ENCODE measurements around the gene LRP1B.

The LRP1B gene

DNA sequence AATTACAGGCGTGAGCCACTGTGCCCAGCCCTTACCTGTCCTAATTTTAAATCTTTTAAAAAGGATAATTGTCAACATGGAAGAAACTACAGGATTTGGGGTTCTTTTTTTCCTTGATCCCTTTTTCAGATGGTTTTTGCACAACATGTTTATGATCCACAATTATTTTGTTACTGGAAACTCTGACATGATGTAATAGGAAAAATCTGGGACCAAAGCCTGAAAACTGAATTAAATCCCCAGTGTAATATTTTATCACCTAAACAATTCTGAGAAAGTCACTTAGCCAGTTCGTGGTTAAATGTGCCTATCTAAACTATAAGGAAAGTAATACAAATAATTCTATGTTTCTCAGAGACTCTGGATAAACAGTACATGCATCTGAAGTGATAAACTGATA lies 1649.7 kb downstream of the LRP1B start:
- no peak overlapping the region for H3K4me3 ChIP-seq (ENCODE audit: low read length in 2 of 2)
- no peaks in the 10 kb centered on the region for H3K4me1 ChIP-seq (ENCODE audit: control insufficient read depth in 2 of 2, insufficient read depth in 2 of 2, low read length in 2 of 2)
- no peaks in the 10 kb centered on the region for H3K9me3 ChIP-seq (ENCODE audit: control insufficient read depth in 2 of 2, low read length in 2 of 2)
- no peak overlapping the region for H3K27ac ChIP-seq (ENCODE audit: low read depth in 2 of 2, low read length in 2 of 2)
- H3K36me3 ChIP-seq (ENCODE audit: control insufficient read depth in 2 of 2, insufficient read depth in 2 of 2, low read length in 2 of 2) = no peaks in the 10 kb centered on the region
- no peak overlapping the region for H3K9ac ChIP-seq (ENCODE audit: low read depth in 1 of 2, low read length in 2 of 2)
- no peaks in the 10 kb centered on the region for H3K27me3 ChIP-seq (ENCODE audit: control insufficient read depth in 2 of 2, insufficient read depth in 2 of 2, low read length in 2 of 2)

DNA sequence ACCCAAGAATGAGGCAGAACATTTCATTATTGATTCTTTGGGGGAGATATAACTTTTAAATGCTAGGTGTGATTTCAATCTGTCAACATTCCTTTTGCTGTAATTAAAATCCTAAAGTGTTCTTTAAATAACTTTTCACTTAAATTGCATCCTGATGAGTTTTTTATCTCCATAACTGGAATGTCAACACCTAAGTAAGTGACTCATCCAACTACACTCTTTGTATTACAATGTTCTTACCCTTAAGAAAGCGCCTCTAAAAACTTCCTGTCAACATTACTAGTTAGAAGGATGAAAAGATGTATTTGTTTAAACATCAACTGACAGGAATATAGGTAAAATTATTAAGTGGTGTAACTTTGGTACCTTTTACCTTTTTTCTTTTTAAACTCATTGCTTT lies 1657.0 kb downstream of the LRP1B start:
- H3K9ac ChIP-seq (ENCODE audit: low read depth in 1 of 2, low read length in 2 of 2) = no peak overlapping the region
- no peaks in the 10 kb centered on the region for H3K36me3 ChIP-seq (ENCODE audit: control insufficient read depth in 2 of 2, insufficient read depth in 2 of 2, low read length in 2 of 2)
- H3K27me3 ChIP-seq (ENCODE audit: control insufficient read depth in 2 of 2, insufficient read depth in 2 of 2, low read length in 2 of 2) = no peaks in the 10 kb centered on the region
- H3K27ac ChIP-seq (ENCODE audit: low read depth in 2 of 2, low read length in 2 of 2) = no peak overlapping the region
- no peaks in the 10 kb centered on the region for H3K9me3 ChIP-seq (ENCODE audit: control insufficient read depth in 2 of 2, low read length in 2 of 2)
- no peak overlapping the region for H3K4me3 ChIP-seq (ENCODE audit: low read length in 2 of 2)
- no peaks in the 10 kb centered on the region for H3K4me1 ChIP-seq (ENCODE audit: control insufficient read depth in 2 of 2, insufficient read depth in 2 of 2, low read length in 2 of 2)

DNA sequence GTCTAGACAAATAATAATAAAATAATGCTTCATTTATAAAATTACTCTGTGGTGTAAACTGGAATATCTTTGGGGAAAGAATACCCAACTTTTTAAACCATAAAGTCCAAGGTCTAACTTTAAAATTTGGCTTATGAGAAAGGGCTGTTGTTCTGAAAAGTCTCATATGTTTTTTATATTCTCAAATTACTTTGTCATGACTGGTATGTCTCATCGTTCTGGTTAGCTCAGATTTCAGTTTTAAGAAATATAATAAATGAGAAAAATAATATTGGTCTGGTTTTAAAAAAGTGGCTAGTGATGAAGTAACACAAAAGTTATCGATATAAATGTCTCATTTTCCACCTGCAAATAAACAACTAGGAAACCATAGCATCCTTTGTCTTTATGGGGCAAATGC lies 1658.1 kb downstream of the LRP1B start:
- H3K27ac ChIP-seq (ENCODE audit: low read depth in 2 of 2, low read length in 2 of 2) = no peak overlapping the region
- no peaks in the 10 kb centered on the region for H3K9me3 ChIP-seq (ENCODE audit: control insufficient read depth in 2 of 2, low read length in 2 of 2)
- H3K27me3 ChIP-seq (ENCODE audit: control insufficient read depth in 2 of 2, insufficient read depth in 2 of 2, low read length in 2 of 2) = no peaks in the 10 kb centered on the region
- H3K36me3 ChIP-seq (ENCODE audit: control insufficient read depth in 2 of 2, insufficient read depth in 2 of 2, low read length in 2 of 2) = no peaks in the 10 kb centered on the region
- no peak overlapping the region for H3K9ac ChIP-seq (ENCODE audit: low read depth in 1 of 2, low read length in 2 of 2)
- no peak overlapping the region for H3K4me3 ChIP-seq (ENCODE audit: low read length in 2 of 2)
- H3K4me1 ChIP-seq (ENCODE audit: control insufficient read depth in 2 of 2, insufficient read depth in 2 of 2, low read length in 2 of 2) = no peaks in the 10 kb centered on the region

DNA sequence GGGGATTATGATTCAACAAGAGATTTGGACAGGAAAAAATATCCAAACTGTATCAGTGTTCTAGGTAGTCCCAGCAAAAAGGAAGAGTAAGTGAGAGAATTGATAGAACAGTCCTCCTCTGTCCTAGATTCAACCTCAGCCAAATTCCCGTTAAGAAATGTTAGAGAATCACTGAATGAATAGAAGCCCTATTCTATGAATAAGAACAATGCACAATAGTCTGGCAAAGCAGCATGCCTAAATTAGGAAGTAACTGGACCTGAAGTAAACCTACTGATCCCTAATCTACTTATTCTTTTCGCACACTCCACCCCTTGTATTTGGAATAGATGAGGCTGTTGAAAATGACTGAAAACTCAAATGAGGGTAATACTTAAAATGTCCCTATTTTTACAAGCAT lies 1665.5 kb downstream of the LRP1B start:
- Histone ChIP-seq H3K4me3 (ENCODE audit: low read length in 2 of 2) (no peak overlapping the region), H3K27me3 (ENCODE audit: control insufficient read depth in 2 of 2, insufficient read depth in 2 of 2, low read length in 2 of 2) (no peaks in the 10 kb centered on the region), H3K36me3 (ENCODE audit: control insufficient read depth in 2 of 2, insufficient read depth in 2 of 2, low read length in 2 of 2) (no peaks in the 10 kb centered on the region), H3K9ac (ENCODE audit: low read depth in 1 of 2, low read length in 2 of 2) (no peak overlapping the region), H3K27ac (ENCODE audit: low read depth in 2 of 2, low read length in 2 of 2) (no peak overlapping the region), H3K4me1 (ENCODE audit: control insufficient read depth in 2 of 2, insufficient read depth in 2 of 2, low read length in 2 of 2) (no peaks in the 10 kb centered on the region), H3K9me3 (ENCODE audit: control insufficient read depth in 2 of 2, low read length in 2 of 2) (no peaks in the 10 kb centered on the region)

DNA sequence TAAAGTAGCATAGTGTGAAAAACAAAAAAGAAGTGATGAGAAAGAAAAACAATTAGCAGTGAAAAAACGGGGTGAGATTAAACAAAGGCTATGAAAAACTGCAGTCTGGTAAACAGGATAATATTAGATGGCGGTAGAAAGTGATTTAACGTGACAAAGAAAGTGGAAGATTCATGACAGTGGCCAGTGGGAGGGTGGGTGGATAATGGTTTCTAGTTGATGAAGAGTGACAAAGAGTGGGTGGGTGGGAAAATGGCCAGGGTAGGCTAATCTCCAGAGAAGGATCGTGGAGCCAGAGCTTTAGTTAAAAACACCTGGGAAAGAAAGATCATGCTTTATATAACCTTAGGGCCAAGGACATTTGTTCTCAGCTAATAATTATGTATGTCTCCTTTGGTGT lies 1667.8 kb downstream of the LRP1B start:
- no peak overlapping the region for H3K9ac ChIP-seq (ENCODE audit: low read depth in 1 of 2, low read length in 2 of 2)
- H3K9me3 ChIP-seq (ENCODE audit: control insufficient read depth in 2 of 2, low read length in 2 of 2) = no peaks in the 10 kb centered on the region
- H3K4me1 ChIP-seq (ENCODE audit: control insufficient read depth in 2 of 2, insufficient read depth in 2 of 2, low read length in 2 of 2) = no peaks in the 10 kb centered on the region
- no peak overlapping the region for H3K27ac ChIP-seq (ENCODE audit: low read depth in 2 of 2, low read length in 2 of 2)
- no peak overlapping the region for H3K4me3 ChIP-seq (ENCODE audit: low read length in 2 of 2)
- no peaks in the 10 kb centered on the region for H3K36me3 ChIP-seq (ENCODE audit: control insufficient read depth in 2 of 2, insufficient read depth in 2 of 2, low read length in 2 of 2)
- H3K27me3 ChIP-seq (ENCODE audit: control insufficient read depth in 2 of 2, insufficient read depth in 2 of 2, low read length in 2 of 2) = no peaks in the 10 kb centered on the region

DNA sequence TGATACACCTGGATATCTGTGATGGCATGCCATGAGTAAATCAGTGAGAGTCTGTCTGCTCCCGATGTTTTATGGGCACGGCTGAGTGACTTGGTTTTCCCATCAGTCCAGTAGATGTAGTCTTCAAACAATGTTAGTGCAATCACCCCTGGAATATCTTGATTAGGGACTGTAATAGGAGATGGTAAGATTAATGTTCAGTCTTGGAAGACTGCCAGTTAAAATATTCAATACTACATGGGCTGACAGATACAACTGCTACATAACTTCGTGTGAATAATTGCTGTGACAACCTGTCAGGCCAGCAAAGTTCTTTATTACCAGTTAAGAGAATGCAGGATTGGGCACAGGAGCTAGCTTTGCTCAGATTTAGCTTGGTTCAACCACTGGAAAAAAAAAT lies 1673.3 kb downstream of the LRP1B start:
- H3K4me1 ChIP-seq (ENCODE audit: control insufficient read depth in 2 of 2, insufficient read depth in 2 of 2, low read length in 2 of 2) = no peaks in the 10 kb centered on the region
- H3K27ac ChIP-seq (ENCODE audit: low read depth in 2 of 2, low read length in 2 of 2) = no peak overlapping the region
- H3K4me3 ChIP-seq (ENCODE audit: low read length in 2 of 2) = no peak overlapping the region
- H3K27me3 ChIP-seq (ENCODE audit: control insufficient read depth in 2 of 2, insufficient read depth in 2 of 2, low read length in 2 of 2) = no peaks in the 10 kb centered on the region
- no peak overlapping the region for H3K9ac ChIP-seq (ENCODE audit: low read depth in 1 of 2, low read length in 2 of 2)
- H3K9me3 ChIP-seq (ENCODE audit: control insufficient read depth in 2 of 2, low read length in 2 of 2) = no peaks in the 10 kb centered on the region
- H3K36me3 ChIP-seq (ENCODE audit: control insufficient read depth in 2 of 2, insufficient read depth in 2 of 2, low read length in 2 of 2) = no peaks in the 10 kb centered on the region

DNA sequence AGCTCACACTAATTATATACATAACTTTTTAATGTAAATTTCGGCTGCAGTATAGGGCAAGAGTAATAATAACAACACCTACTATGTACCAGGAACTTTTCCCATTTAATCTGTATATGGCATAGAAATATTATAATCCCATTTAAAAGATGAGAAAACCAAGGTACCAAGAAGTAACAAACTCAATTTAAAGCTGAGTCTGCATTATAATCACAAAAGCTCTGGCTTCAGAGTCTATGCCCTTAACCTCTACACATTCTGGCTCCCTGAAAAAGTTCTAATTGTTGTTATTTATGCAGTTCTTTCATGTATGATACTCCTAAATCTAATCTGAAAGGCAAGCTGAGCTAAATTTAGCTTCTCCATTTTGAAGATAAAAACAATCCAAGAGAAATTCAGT lies 1675.5 kb downstream of the LRP1B start:
- Histone ChIP-seq H3K9me3 (ENCODE audit: control insufficient read depth in 2 of 2, low read length in 2 of 2) (no peaks in the 10 kb centered on the region), H3K4me1 (ENCODE audit: control insufficient read depth in 2 of 2, insufficient read depth in 2 of 2, low read length in 2 of 2) (no peaks in the 10 kb centered on the region), H3K9ac (ENCODE audit: low read depth in 1 of 2, low read length in 2 of 2) (no peak overlapping the region), H3K4me3 (ENCODE audit: low read length in 2 of 2) (no peak overlapping the region), H3K27ac (ENCODE audit: low read depth in 2 of 2, low read length in 2 of 2) (no peak overlapping the region), H3K36me3 (ENCODE audit: control insufficient read depth in 2 of 2, insufficient read depth in 2 of 2, low read length in 2 of 2) (no peaks in the 10 kb centered on the region), H3K27me3 (ENCODE audit: control insufficient read depth in 2 of 2, insufficient read depth in 2 of 2, low read length in 2 of 2) (no peaks in the 10 kb centered on the region)

DNA sequence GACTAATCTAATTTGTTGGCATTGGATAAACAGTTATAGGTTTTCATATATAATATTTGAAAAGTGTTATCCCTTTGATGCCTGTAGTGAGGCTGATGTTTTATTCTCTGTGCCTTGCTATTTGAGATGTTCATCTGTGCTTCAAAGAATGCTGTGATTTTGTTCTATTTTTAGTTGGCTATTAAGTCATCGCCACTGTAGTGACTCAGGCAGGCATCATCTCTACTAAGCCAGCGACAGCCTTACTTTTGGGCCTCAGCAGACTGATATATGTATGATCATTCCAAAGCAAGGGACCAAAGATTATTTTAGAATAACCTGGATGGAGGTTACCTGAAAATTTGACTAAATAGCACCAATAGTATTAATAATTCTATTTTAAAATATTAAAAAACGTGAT lies 1676.1 kb downstream of the LRP1B start:
- no peak overlapping the region for H3K4me3 ChIP-seq (ENCODE audit: low read length in 2 of 2)
- no peaks in the 10 kb centered on the region for H3K27me3 ChIP-seq (ENCODE audit: control insufficient read depth in 2 of 2, insufficient read depth in 2 of 2, low read length in 2 of 2)
- H3K9ac ChIP-seq (ENCODE audit: low read depth in 1 of 2, low read length in 2 of 2) = no peak overlapping the region
- H3K36me3 ChIP-seq (ENCODE audit: control insufficient read depth in 2 of 2, insufficient read depth in 2 of 2, low read length in 2 of 2) = no peaks in the 10 kb centered on the region
- no peak overlapping the region for H3K27ac ChIP-seq (ENCODE audit: low read depth in 2 of 2, low read length in 2 of 2)
- H3K9me3 ChIP-seq (ENCODE audit: control insufficient read depth in 2 of 2, low read length in 2 of 2) = no peaks in the 10 kb centered on the region
- no peaks in the 10 kb centered on the region for H3K4me1 ChIP-seq (ENCODE audit: control insufficient read depth in 2 of 2, insufficient read depth in 2 of 2, low read length in 2 of 2)

DNA sequence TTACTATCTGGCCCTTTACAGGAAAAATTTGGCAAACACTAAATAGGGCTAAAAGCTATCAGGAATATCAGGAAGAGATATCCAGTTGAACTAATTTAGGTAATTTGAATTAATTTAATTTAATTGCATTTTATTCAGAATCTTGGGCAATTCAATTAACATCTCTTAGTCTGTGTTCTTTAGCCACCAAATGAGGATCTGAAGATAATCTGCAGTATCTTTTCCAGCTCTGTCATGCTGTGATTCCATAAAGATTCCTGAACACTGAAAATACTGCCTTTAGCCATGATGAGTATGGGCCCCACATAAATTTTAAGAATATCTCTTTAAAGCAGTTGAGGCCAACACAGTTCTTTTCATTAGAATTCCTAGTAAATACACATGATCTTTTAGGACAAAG lies 1679.5 kb downstream of the LRP1B start:
- no peaks in the 10 kb centered on the region for H3K9me3 ChIP-seq (ENCODE audit: control insufficient read depth in 2 of 2, low read length in 2 of 2)
- no peaks in the 10 kb centered on the region for H3K36me3 ChIP-seq (ENCODE audit: control insufficient read depth in 2 of 2, insufficient read depth in 2 of 2, low read length in 2 of 2)
- no peak overlapping the region for H3K9ac ChIP-seq (ENCODE audit: low read depth in 1 of 2, low read length in 2 of 2)
- no peak overlapping the region for H3K4me3 ChIP-seq (ENCODE audit: low read length in 2 of 2)
- no peaks in the 10 kb centered on the region for H3K27me3 ChIP-seq (ENCODE audit: control insufficient read depth in 2 of 2, insufficient read depth in 2 of 2, low read length in 2 of 2)
- no peaks in the 10 kb centered on the region for H3K4me1 ChIP-seq (ENCODE audit: control insufficient read depth in 2 of 2, insufficient read depth in 2 of 2, low read length in 2 of 2)
- no peak overlapping the region for H3K27ac ChIP-seq (ENCODE audit: low read depth in 2 of 2, low read length in 2 of 2)

DNA sequence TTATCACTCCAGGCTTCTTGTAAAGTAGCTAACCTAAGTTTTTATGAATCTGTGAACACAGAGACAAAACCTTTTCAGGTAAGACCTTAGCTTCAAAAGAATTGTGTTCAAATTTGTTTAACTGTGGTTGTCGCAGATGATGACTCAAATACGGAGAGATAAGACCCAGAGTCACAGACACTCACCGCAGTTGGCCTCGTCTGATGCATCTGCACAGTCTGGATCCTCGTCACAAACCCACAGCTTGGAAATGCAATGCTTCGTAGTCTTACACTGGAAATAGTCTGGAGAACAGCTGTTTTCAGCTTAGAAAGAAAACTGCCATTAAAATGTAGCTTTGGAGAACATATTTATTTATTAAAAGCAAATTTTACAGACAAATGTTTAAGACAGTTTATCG lies 1688.5 kb downstream of the LRP1B start:
- Histone ChIP-seq H3K27ac (ENCODE audit: low read depth in 2 of 2, low read length in 2 of 2) (no peak overlapping the region), H3K4me3 (ENCODE audit: low read length in 2 of 2) (no peak overlapping the region), H3K4me1 (ENCODE audit: control insufficient read depth in 2 of 2, insufficient read depth in 2 of 2, low read length in 2 of 2) (no peaks in the 10 kb centered on the region), H3K27me3 (ENCODE audit: control insufficient read depth in 2 of 2, insufficient read depth in 2 of 2, low read length in 2 of 2) (no peaks in the 10 kb centered on the region), H3K9me3 (ENCODE audit: control insufficient read depth in 2 of 2, low read length in 2 of 2) (no peaks in the 10 kb centered on the region), H3K36me3 (ENCODE audit: control insufficient read depth in 2 of 2, insufficient read depth in 2 of 2, low read length in 2 of 2) (no peaks in the 10 kb centered on the region), H3K9ac (ENCODE audit: low read depth in 1 of 2, low read length in 2 of 2) (no peak overlapping the region)

DNA sequence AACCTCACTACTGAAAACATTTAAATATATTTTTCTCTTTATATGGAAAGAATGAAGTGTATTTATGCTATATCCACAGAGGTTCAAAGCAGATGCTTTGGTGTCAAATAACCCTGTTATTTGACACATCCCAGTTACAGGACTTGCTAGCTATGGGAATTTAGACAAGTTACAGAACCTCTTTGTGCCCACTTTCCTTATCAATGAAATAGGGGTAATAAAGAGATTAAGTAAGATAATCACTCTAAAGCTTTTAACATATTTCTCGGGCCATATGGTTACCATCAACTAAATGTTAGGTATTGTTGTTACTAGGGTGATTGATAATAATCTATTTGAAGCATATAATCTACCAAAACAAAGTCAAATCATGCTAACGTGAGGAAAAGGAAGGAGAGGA lies 1690.0 kb downstream of the LRP1B start:
- Histone ChIP-seq H3K27me3 (ENCODE audit: control insufficient read depth in 2 of 2, insufficient read depth in 2 of 2, low read length in 2 of 2) (no peaks in the 10 kb centered on the region), H3K27ac (ENCODE audit: low read depth in 2 of 2, low read length in 2 of 2) (no peak overlapping the region), H3K9me3 (ENCODE audit: control insufficient read depth in 2 of 2, low read length in 2 of 2) (no peaks in the 10 kb centered on the region), H3K9ac (ENCODE audit: low read depth in 1 of 2, low read length in 2 of 2) (no peak overlapping the region), H3K4me3 (ENCODE audit: low read length in 2 of 2) (no peak overlapping the region), H3K36me3 (ENCODE audit: control insufficient read depth in 2 of 2, insufficient read depth in 2 of 2, low read length in 2 of 2) (no peaks in the 10 kb centered on the region), H3K4me1 (ENCODE audit: control insufficient read depth in 2 of 2, insufficient read depth in 2 of 2, low read length in 2 of 2) (no peaks in the 10 kb centered on the region)

Data from mucosa of rectum (tissue), 2 donors.